Measurements from ENCODE around the gene SUMF1.

Gene SUMF1

GRCh38 chr3:4314688-4315087, 152.4 kb downstream of the SUMF1 start:
- ATAC-seq: peak; percentile 70
- no peak for TF ChIP-seq ZNF70 (CRISPR knock-in tag; IDR thresholded peaks at IDR 0.05)
- no peak for TF ChIP-seq CREB5 (CRISPR knock-in tag; IDR thresholded peaks at IDR 0.05; ENCODE audit: low read depth)
- TF ChIP-seq RARB (CRISPR knock-in tag; IDR thresholded peaks at IDR 0.05): no peak
- TF ChIP-seq ZC3H10 (CRISPR knock-in tag; IDR thresholded peaks at IDR 0.05): no peak
- TF ChIP-seq TOX (CRISPR knock-in tag; IDR thresholded peaks at IDR 0.05; ENCODE audit: borderline replicate concordance): no peak
- no peak for TF ChIP-seq ZNF8 (CRISPR knock-in tag; IDR thresholded peaks at IDR 0.05)
- no peak for TF ChIP-seq PATZ1 (CRISPR knock-in tag; IDR thresholded peaks at IDR 0.05; ENCODE audit: borderline replicate concordance)
- no peak for TF ChIP-seq OSR1 (CRISPR knock-in tag; IDR thresholded peaks at IDR 0.05)
- TF ChIP-seq SNAI2 (CRISPR knock-in tag; IDR thresholded peaks at IDR 0.05): no peak
- TF ChIP-seq BACH2 (CRISPR knock-in tag; IDR thresholded peaks at IDR 0.05; ENCODE audit: borderline replicate concordance): no peak
- TF ChIP-seq ESRRG (CRISPR knock-in tag; IDR thresholded peaks at IDR 0.05): no peak
- no peak for TF ChIP-seq CSDC2 (CRISPR knock-in tag; IDR thresholded peaks at IDR 0.05)
- TF ChIP-seq ZFP3 (CRISPR knock-in tag; IDR thresholded peaks at IDR 0.05): no peak
- no peak for TF ChIP-seq PPARA (CRISPR knock-in tag; IDR thresholded peaks at IDR 0.05; ENCODE audit: borderline replicate concordance)
- TF ChIP-seq TSHZ2 (CRISPR knock-in tag; IDR thresholded peaks at IDR 0.05): no peak
- no peak for TF ChIP-seq GLIS3 (CRISPR knock-in tag; IDR thresholded peaks at IDR 0.05)
- TF ChIP-seq ISL1 (CRISPR knock-in tag; IDR thresholded peaks at IDR 0.05): no peak
- TF ChIP-seq ZFP30 (CRISPR knock-in tag; IDR thresholded peaks at IDR 0.05): no peak
- no peak for TF ChIP-seq ARNTL (CRISPR knock-in tag; IDR thresholded peaks at IDR 0.05; ENCODE audit: borderline replicate concordance, low read depth)

GRCh38 chr3:4313606-4314293, 153.3 kb downstream of the SUMF1 start:
- no peak; the same call in 2 of the 3 replicates for ATAC-seq
- TF ChIP-seq SNAI2 (CRISPR knock-in tag; IDR thresholded peaks at IDR 0.05) (no peak), GLIS3 (CRISPR knock-in tag; IDR thresholded peaks at IDR 0.05) (no peak), CSRNP3 (CRISPR knock-in tag; IDR thresholded peaks at IDR 0.05) (no peak), ESRRG (CRISPR knock-in tag; IDR thresholded peaks at IDR 0.05) (no peak), ARNTL (CRISPR knock-in tag; IDR thresholded peaks at IDR 0.05; ENCODE audit: borderline replicate concordance, low read depth) (no peak), PPARA (CRISPR knock-in tag; IDR thresholded peaks at IDR 0.05; ENCODE audit: borderline replicate concordance) (no peak), PATZ1 (CRISPR knock-in tag; IDR thresholded peaks at IDR 0.05; ENCODE audit: borderline replicate concordance) (no peak), ZFP3 (CRISPR knock-in tag; IDR thresholded peaks at IDR 0.05) (no peak), RARB (CRISPR knock-in tag; IDR thresholded peaks at IDR 0.05) (no peak), TOX (CRISPR knock-in tag; IDR thresholded peaks at IDR 0.05; ENCODE audit: borderline replicate concordance) (no peak), CREB5 (CRISPR knock-in tag; IDR thresholded peaks at IDR 0.05; ENCODE audit: low read depth) (no peak), ISL1 (CRISPR knock-in tag; IDR thresholded peaks at IDR 0.05) (no peak), ZFP30 (CRISPR knock-in tag; IDR thresholded peaks at IDR 0.05) (no peak), TSHZ2 (CRISPR knock-in tag; IDR thresholded peaks at IDR 0.05) (no peak), TCF4 (CRISPR knock-in tag; IDR thresholded peaks at IDR 0.05; ENCODE audit: borderline replicate concordance) (no peak), ZC3H10 (CRISPR knock-in tag; IDR thresholded peaks at IDR 0.05) (no peak)
